GM21619 (cell line): ENCODE measurements around the gene RBMS3.

ENCODE experiments used
- ATAC-seq: cut with Tn5 transposase; IDR thresholded peaks from one replicate; pipeline ENCODE4 v1.9.1; 2021; ENCODE audit not compliant: unreplicated experiment

The RBMS3 gene

GRCh38 chr3:29426302-29427226, 145.7 kb downstream of the RBMS3 start:
- ATAC-seq = no peak

GRCh38 chr3:29427266-29428103, 146.6 kb downstream of the RBMS3 start:
- no peak for ATAC-seq

DNA sequence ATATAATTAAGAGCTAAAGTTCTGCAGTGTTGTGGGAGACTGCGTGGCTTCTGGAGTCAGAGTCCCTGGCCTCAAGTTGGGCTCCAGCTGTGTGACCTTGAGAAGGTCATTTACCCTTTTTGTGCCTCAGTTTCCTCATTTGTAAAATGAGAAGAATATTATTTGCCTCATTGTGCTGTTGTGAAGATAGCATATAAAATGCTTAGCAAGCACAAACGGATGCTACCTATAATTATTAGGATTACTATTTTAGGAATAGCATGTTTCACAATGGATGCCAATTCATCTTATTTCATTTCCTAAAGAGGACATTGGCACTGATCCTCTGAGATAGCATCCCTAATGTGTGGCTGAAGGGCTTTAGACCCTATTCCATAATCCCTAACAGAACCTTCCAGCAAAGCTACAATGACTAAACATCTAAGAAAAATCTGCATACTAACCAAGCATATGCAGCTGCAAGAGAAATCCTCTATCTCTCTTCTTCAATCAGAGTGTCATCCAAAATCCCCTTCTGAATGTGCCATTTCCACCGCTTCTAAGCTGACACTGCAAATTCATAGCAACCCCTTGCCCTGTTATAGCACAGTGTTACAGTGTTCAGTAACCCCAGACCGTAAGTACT, 148.3 kb downstream of the RBMS3 start:
- no peak for ATAC-seq

DNA sequence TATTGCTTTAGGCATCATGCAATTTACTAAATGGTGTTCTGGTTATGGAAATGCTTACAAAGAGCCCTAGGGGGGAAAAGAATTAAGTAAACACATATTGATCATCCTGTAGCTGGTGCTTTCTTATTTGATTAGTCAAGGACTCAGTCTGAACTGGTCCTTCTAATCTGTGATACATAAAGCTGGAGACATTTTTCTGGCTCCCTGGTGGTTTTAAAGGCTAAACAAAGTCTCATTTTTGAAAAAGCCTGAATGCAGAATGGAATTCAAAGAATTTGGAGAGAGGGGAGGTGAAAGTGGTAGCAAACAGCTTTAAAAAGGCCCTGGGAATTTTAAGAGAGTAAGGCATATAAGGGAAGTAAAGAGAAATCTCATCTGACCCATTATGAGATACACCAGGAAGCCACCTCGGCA, 149.7 kb downstream of the RBMS3 start:
- no peak for ATAC-seq

DNA sequence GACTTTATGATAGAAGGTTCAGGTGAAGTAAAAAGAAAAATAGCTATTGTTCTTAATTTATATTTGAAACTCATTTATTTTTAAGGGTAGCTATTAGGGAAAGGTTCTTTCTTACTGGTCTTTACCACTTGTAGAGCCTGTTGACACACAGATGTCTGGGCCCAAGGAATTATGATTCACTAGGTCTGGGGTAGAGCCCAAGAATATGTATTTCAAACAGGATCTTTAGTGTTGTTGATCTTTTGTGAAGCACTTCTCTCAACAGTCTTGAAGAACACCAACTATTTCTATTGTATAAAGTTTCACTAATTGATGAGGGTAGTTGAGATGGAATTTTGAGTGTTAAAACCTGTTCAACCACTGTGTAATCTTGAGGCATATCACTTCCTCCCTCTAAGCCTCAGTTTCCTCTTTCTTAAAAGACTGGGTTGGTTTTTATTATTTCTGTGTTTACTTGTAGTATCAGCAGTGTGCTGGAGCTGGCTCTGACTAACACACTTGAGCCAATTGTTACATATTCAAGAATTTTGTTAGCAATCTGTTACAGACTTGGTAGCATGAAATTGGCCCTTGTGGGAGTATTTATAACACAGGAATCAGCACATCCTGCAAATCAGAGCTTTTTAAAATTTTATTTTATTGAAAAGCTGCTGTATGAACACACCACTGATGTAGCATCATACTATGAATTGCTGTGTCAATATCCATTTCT, 155.9 kb downstream of the RBMS3 start:
- ATAC-seq = no peak

DNA sequence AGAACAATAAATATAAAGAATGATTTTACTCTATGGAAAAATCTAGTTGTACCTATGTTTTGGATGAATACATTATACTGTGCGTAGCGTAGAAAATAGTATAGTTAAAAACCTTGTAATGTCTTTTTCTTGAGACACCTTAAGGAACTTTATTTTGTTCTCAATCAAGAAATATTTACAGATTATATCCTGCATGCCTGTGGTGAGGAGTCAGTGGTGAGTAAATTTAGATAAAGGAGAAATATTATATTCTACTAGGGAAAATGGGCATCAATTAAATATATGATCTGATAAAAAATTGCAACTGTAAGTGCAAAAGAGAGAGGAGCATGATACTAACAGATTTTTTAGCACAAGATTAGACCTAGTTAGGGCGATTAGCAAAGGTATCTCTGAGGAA, 157.7 kb downstream of the RBMS3 start:
- no peak for ATAC-seq

- ATAC-seq = no peak
These were observed 159.8 kb downstream of the RBMS3 start for GRCh38 chr3:29440413-29441305.

DNA sequence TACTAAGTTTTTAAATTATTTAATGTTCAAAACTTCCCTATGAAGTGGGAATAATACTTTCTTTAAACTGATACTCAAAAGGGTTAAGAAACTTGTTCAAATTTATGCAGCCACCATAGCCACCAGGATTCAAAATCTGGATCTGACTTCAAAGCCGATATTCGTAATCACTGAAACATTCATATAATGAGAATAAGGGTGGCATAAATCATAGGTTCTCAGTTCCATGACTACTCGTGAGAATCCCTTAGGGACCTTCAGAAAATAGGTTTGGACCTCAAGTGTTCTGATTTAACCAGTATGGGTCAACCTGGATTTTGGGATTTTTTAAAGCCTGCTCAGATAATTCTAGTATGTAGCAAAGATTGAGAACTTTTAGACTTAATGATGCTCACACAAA, 160.6 kb downstream of the RBMS3 start:
- ATAC-seq = no peak

GRCh38 chr3:29447946-29448627, 167.2 kb downstream of the RBMS3 start:
- ATAC-seq = no peak

DNA sequence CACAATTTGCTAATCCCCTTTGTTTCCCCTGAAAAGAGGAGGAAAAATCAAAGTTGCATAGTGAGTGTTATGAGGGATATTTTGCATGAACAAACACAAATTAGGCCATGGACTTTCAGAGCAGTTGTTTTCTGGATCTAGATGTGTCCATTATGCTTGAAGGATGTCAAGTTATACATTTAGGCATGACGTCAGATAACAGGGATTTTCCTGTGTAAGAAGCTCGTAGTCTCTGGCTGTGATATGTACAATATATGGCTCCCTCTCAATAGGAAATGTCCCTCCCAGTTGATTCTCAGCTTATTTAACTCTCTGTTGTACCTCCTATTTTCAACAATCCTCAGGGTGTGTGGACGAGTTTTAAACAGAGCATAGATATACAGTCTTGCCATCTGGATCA, 171.0 kb downstream of the RBMS3 start:
- ATAC-seq = no peak

DNA sequence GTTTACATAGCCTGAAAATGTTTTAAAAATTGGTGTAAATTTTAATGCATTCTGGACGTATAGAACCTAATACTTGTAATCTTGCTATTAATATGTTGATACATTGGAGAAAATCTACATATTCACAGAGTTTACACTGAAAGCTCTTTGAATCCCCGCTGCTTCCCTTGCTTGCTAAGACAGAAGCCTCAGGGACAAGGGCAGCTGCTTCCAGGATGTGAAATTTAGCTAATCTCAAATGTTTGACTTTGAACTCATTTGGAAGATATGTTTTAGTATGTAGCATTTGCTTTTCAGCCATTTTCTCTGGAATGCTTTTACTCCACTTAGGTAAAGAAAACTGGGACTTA, 172.0 kb downstream of the RBMS3 start:
- ATAC-seq = no peak

GRCh38 chr3:29453284-29454001, 172.6 kb downstream of the RBMS3 start:
- no peak for ATAC-seq

DNA sequence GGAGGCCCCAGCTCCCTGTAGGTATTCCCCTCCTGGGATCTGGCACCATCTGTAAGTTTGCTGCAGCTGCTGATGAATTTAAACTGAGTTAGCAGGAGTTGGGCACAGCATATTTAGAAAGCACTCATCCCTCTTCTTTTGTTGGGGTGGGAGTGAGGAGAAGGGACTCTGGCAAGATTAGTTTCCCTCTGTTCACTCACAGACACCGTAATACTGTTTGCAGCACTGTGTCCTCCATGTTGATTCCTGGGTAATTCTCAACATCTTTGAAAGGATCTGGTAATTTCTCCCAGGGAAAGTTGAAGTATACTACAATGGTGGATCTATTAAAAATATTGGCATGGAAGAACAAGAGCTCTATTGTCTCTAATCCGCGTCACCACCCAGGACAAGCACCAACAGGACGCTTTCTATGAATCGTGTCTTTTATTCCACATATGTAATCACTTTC, 173.3 kb downstream of the RBMS3 start:
- ATAC-seq = no peak

DNA sequence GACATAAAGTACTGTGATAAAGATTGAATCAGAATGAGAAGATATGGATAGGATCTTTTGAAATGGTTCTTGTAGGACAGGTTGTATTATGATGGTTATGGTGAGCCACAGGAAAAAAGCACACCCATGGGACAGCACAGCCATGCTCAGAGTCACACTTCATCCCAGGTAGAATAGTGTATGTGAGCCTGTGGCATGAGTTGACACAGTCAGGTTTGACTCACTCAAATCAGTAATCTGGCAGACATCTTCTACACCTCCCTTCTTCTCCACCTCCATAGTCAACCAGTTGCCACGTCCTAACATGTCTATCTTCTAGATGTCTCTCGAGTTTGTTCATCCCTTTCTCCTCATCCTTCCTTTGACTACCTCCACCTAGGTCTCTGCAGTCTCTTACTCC, 176.0 kb downstream of the RBMS3 start:
- ATAC-seq = no peak

DNA sequence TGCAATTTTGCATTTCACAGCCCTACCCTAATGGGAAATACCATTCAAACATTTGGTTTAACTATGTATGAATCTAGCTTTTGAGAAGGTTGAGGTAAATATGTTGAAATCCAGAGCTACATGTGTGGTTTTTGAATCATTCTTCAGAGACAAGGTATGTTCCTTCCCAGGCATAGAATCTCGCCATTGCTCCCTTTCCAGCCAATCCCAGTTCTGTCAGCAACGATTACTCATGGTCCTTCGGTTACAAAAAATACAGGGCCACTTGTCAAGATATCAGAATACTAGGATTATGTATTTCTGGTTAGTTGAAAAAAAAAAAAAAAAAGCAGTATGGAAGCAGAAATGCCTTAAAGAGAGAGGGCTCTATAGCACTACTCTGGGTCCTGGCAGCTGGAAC, 182.4 kb downstream of the RBMS3 start:
- no peak for ATAC-seq

- no peak for ATAC-seq
These were observed 185.0 kb downstream of the RBMS3 start for GRCh38 chr3:29465836-29466235.

DNA sequence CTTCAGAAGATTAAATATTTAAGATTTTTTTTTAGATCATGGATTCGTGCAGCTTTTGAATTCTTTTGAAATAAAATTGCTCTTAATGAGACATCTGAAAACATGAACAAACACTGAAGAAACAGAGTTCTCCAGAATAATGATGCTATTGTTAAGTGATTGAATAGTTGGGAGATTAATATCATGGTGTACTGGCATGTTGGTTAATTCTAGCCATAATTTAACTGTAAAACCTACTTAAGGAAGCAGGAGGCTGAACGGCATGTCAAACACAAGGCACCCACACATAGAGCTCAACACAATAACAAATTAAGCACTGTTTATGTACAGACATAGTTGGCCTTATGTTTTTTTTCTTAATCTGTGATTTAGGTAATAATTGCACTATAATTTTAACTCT, 185.6 kb downstream of the RBMS3 start:
- ATAC-seq = no peak

- no peak for ATAC-seq
These were observed 187.3 kb downstream of the RBMS3 start for GRCh38 chr3:29468187-29468586.
